Natural killer cell (primary cell): ENCODE results near the gene MEN1. TPM values are rescaled to one million over a fixed set of nuclear protein-coding genes. Genes with fewer than 3 reads are reported as not detected.

Source experiments
- ATAC-seq, 3 donors: fragments of 150-1000 bp in 2 of 3; fragments of 200-7000 bp in 1 of 3; cut with Tn5 transposase; 1 replicate in 1 of 3; 2 replicates in 2 of 3; pipeline ENCODE4 v1.10.0; 2021; ENCODE audit warnings: mild to moderate bottlenecking in 2 of 3, moderate library complexity in 2 of 3
- DNase-seq, 2 donors: peaks; one replicate each; pipeline versions ENCODE4 v3.0.0 to v3.0.0-alpha.2; 2013 to 2021; ENCODE audit warnings: mixed read lengths in 1 of 2
- H3K27ac ChIP-seq: one replicate; pipeline ENCODE4 v1.5.1; 2013; ENCODE audit warnings: mild to moderate bottlenecking, low read length
- H3K27me3 ChIP-seq: one replicate; pipeline ENCODE4 v1.6.1; 2013; ENCODE audit warnings: low read length; ENCODE audit not compliant: control insufficient read depth, insufficient read depth
- H3K36me3 ChIP-seq: one replicate; pipeline ENCODE4 v1.6.1; 2013; ENCODE audit warnings: low read length; ENCODE audit not compliant: control insufficient read depth, insufficient read depth
- H3K4me1 ChIP-seq: one replicate; pipeline ENCODE4 v1.6.1; 2013; ENCODE audit warnings: low read length; ENCODE audit not compliant: control insufficient read depth, insufficient read depth
- H3K4me3 ChIP-seq: one replicate; pipeline ENCODE4 v1.5.1; 2013; ENCODE audit warnings: low read length
- H3K9me3 ChIP-seq: one replicate; pipeline ENCODE4 v1.6.1; 2013; ENCODE audit warnings: low read length; ENCODE audit not compliant: control insufficient read depth, insufficient read depth
- H3K27ac Mint-ChIP-seq, 2 donors: one replicate each; pipeline ENCODE4 v1.8.0; 2022; ENCODE audit warnings: mild to moderate bottlenecking in 2 of 2, mixed read lengths in 2 of 2, moderate library complexity in 1 of 2
- H3K27me3 Mint-ChIP-seq, 2 donors: one replicate each; pipeline ENCODE4 v1.8.0; 2022; ENCODE audit warnings: low read depth in 2 of 2, mixed read lengths in 2 of 2
- H3K36me3 Mint-ChIP-seq: one replicate; pipeline ENCODE4 v1.8.0; 2022; ENCODE audit warnings: mixed read lengths
- H3K4me1 Mint-ChIP-seq, 2 donors: one replicate each; pipeline ENCODE4 v1.8.0; 2022; ENCODE audit warnings: mixed read lengths in 2 of 2
- H3K4me3 Mint-ChIP-seq: one replicate; pipeline ENCODE4 v1.8.0; 2022; ENCODE audit warnings: mild to moderate bottlenecking, moderate library complexity, mixed read lengths
- H3K9me3 Mint-ChIP-seq, 2 donors: one replicate each; pipeline ENCODE4 v1.8.0; 2022; ENCODE audit warnings: mixed read lengths in 2 of 2
- WGBS: methylation state at CpG from one replicate; pipeline ENCODE4 v1.1.7; 2013; ENCODE audit warnings: missing lambda C conversion rate; ENCODE audit not compliant: insufficient coverage; 5-methylcytosine and 5-hydroxymethylcytosine counted together
- intact Hi-C: fragments of 100-400 bp; cut with micrococcal nuclease; formaldehyde crosslinking; loops from one replicate; pipeline ENCODE4 v1.14.2; 2022
- total RNA-seq, 4 donors: library from RNA; stranded (reverse); fragments of 120-200 nt in 1 of 4; gene quantifications; one replicate each; pipeline versions ENCODE4 v1.2.3 to v1.2.4, GENCODE V29; 2013 to 2022
- TF ChIP-seq, protein P1 (sequence below): fragments of 200-600 bp; IDR thresholded peaks from one replicate; pipeline ENCODE4 v1.8.0; 2022; ENCODE audit warnings: antibody characterized with exemption

MEN1 gene
- total RNA-seq, 3 donors from 2014 or later (not counting 1 experiment from before 2014, with no cell fraction given), result 29.3 to 42.2 (median 32.2) TPM

DNA sequence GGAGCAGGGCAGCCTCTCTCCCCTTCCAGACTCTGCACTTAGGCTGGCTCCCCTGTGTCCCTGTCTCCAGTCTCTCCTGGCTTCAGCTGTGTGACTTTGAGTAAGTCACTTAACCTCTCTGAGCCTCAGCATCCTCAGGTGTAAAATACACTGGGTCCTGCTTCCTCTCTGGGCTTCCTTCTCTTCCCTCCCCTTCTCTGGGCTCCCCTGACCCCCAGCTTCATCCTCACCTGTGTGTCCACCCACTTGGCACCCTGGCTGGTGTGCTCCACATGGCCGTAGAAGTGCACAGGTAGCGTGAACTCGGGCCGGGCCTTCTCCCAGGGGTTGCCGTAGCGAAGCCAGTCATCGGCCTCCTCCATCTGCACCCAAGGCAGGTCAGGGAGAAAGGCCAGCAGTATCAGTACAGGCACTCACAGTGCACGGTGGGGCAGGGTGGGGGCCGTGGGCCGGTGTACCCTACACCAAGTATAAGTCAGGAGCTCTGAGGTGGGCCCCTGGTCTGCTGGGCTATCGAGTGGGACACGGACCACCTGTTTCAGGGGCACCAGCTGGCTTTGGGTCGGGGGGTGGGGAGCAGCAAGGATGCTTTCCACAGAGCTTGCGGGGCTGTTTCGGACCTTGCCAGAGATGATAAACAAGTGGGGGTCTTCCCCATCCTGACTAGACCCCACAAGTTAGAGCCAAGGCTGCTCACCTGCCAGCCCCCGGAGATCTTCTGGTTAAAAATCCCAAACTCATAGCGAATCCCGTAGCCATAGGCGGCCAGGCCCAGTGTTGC is 52.6 kb downstream of the MEN1 start:
- ATAC-seq, result no peak
- H3K4me3 Mint-ChIP-seq, result no peak overlapping the region
- H3K9me3 Mint-ChIP-seq, result no peaks in the 10 kb centered on the region
- H3K27me3 Mint-ChIP-seq, result no peaks in the 10 kb centered on the region
- Histone ChIP-seq H3K36me3 (peaks cover 13% of the 10 kb centered on the region), H3K4me1 (peaks cover 57% of the 10 kb centered on the region), H3K27ac (no peak overlapping the region), H3K27me3 (no peaks in the 10 kb centered on the region), H3K9me3 (no peaks in the 10 kb centered on the region), H3K4me3 (no peak overlapping the region)
- no peak overlapping the region for H3K27ac Mint-ChIP-seq
- no peaks in the 10 kb centered on the region for H3K36me3 Mint-ChIP-seq
- TF ChIP-seq, protein P1, sequence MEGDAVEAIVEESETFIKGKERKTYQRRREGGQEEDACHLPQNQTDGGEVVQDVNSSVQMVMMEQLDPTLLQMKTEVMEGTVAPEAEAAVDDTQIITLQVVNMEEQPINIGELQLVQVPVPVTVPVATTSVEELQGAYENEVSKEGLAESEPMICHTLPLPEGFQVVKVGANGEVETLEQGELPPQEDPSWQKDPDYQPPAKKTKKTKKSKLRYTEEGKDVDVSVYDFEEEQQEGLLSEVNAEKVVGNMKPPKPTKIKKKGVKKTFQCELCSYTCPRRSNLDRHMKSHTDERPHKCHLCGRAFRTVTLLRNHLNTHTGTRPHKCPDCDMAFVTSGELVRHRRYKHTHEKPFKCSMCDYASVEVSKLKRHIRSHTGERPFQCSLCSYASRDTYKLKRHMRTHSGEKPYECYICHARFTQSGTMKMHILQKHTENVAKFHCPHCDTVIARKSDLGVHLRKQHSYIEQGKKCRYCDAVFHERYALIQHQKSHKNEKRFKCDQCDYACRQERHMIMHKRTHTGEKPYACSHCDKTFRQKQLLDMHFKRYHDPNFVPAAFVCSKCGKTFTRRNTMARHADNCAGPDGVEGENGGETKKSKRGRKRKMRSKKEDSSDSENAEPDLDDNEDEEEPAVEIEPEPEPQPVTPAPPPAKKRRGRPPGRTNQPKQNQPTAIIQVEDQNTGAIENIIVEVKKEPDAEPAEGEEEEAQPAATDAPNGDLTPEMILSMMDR, result no peak
- DNase-seq, result no peak
- H3K4me1 Mint-ChIP-seq, result peaks cover 33 to 45% of the 10 kb centered on the region in 2 donors
- intact Hi-C loops, result no loop called here
- 96% methylated on average over 19 of the region's 19 CpGs for WGBS

DNA sequence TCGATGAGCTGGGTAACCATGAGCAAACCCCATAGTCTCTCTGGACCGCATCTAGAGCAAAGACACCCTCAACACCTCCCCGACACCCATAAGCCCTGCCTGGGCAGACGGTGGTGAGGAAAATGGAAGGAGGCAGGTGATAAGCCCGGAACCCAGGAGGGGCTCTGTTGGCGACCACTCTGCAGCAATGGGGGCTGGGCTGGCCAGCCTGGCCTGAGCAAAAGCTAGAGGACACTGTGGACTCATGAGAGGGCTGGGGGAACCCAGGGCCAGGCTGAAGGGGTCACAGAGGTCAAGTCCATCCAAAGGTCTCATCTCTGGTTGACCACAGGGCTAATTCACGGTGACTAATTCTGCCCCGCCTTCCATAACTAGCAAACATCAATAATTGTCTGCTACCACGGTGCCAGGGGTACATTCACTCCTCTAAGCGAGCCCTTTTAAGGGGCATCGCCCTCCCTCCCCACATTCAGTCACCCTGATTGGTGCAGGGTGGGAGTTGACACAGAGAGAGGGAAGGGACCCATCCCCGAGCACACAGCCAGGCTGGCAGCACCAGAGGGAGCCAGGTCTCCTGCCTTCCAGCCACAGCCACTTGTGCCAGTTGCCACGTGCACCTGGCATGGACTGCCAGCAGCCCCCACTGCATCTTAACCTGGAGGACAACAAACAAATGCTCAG is 54.5 kb downstream of the MEN1 start:
- Mint-ChIP-seq H3K4me1 (peaks cover 22 to 33% of the 10 kb centered on the region in 2 donors), H3K27me3 (no peaks in the 10 kb centered on the region), H3K4me3 (no peak overlapping the region), H3K9me3 (no peaks in the 10 kb centered on the region), H3K36me3 (no peaks in the 10 kb centered on the region), H3K27ac (no peak overlapping the region)
- ATAC-seq (no peak), DNase-seq (no peak)
- no peaks in the 10 kb centered on the region for H3K27me3 ChIP-seq
- H3K4me3 ChIP-seq, result no peak overlapping the region
- H3K4me1 ChIP-seq, result peaks cover 50% of the 10 kb centered on the region
- no peak overlapping the region for H3K27ac ChIP-seq
- no peaks in the 10 kb centered on the region for H3K9me3 ChIP-seq
- TF ChIP-seq, protein P1, result no peak
- intact Hi-C loops, result no loop called here
- 83% methylated on average over 12 of the region's 13 CpGs for WGBS
- peaks cover 24% of the 10 kb centered on the region for H3K36me3 ChIP-seq

DNA sequence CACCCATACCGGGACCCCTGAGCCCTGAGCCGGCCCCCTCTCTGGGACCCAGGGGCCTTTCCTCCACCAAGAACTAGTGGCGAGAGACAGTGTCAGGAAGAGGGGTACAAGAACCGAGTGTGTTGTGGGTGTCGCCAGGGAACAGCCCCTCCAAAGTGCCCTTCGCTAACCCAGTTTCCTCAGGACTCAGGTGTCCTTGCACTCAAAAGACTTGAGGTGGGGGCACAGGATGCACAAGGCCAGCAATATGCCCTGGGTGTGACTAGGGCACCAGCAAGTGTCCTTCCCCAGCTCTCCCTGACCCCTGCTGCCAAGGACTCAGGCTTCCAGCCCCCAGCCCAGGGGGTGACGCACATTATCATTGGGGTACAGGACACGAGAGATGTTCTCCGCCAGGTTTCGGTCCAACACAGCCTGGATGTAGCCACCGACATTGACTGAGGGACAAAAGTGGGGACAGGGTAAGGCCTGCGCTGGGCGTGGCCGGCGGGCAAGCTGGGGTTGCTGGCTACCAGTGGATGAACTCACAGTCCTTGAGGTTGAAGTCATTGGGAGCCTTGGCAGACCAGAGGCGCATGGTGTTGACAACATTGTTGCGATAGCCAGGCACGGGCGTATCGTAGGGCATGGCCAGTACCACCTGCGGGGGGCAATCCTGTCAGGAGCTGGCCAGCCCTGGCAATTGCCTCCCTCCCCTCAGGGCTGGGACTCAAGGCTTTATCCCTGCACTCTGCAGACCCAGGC is 55.3 kb downstream of the MEN1 start:
- peaks cover 24% of the 10 kb centered on the region for H3K36me3 ChIP-seq
- H3K4me1 ChIP-seq, result peaks cover 50% of the 10 kb centered on the region
- DNase-seq (no peak), ATAC-seq (no peak)
- Mint-ChIP-seq H3K27ac (no peak overlapping the region), H3K36me3 (no peaks in the 10 kb centered on the region), H3K27me3 (no peaks in the 10 kb centered on the region), H3K4me1 (peaks cover 22 to 33% of the 10 kb centered on the region in 2 donors), H3K4me3 (no peak overlapping the region), H3K9me3 (no peaks in the 10 kb centered on the region)
- H3K9me3 ChIP-seq, result no peaks in the 10 kb centered on the region
- TF ChIP-seq, protein P1, result no peak
- intact Hi-C loops, result no loop called here
- H3K27ac ChIP-seq, result no peak overlapping the region
- H3K27me3 ChIP-seq, result no peaks in the 10 kb centered on the region
- no peak overlapping the region for H3K4me3 ChIP-seq
- WGBS, result 95% methylated on average over 21 of the region's 21 CpGs
